ENCODE data around the gene ZCCHC4.

ZCCHC4 gene

DNA sequence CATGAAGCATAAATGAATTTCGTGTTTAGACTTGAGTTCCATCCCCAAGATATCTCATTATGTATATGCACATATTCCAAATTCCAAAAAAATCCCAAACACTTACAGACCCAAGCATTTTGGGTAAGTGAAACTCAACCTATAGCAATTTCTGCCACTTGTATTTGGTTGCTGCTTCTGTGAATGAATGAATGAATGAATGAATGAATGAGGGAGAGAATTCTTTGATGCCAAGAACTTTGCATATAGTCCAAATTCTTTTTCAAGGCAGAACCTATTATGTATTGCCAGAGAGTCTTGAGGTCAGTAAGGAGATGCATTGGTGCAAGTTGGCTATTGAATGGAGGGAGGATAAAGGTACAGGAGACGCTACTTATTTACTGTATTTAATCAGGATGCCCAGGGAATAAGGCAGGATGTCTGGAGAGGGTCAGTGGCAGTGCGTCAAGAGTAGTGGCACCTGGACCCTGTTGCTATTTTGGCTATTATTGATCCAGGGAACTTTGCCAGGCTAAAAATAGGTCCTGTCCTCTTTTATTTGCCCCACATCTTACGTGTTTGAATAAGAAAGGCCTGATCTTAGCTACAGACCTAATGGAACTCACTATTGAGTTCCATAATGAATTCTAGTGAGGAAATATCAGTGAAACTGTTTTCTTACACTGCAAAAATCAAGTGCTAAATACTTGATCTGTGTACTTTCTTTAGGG lies 98.4 kb downstream of the ZCCHC4 start:
- TF ChIP-seq, protein P1, sequence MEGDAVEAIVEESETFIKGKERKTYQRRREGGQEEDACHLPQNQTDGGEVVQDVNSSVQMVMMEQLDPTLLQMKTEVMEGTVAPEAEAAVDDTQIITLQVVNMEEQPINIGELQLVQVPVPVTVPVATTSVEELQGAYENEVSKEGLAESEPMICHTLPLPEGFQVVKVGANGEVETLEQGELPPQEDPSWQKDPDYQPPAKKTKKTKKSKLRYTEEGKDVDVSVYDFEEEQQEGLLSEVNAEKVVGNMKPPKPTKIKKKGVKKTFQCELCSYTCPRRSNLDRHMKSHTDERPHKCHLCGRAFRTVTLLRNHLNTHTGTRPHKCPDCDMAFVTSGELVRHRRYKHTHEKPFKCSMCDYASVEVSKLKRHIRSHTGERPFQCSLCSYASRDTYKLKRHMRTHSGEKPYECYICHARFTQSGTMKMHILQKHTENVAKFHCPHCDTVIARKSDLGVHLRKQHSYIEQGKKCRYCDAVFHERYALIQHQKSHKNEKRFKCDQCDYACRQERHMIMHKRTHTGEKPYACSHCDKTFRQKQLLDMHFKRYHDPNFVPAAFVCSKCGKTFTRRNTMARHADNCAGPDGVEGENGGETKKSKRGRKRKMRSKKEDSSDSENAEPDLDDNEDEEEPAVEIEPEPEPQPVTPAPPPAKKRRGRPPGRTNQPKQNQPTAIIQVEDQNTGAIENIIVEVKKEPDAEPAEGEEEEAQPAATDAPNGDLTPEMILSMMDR (IDR thresholded peaks at IDR 0.05; ENCODE audit: low read depth, low read length): no peak
- Histone ChIP-seq H3K9me3 (no peaks in the 10 kb centered on the region), H3K27me3 (no peaks in the 10 kb centered on the region), H3K36me3 (peaks cover 10% of the 10 kb centered on the region), H3K4me1 (no peaks in the 10 kb centered on the region), H3K4me3 (ENCODE audit: low read depth, low read length) (no peak overlapping the region)
- no peak for DNase-seq

- no peak overlapping the region for H3K4me3 ChIP-seq (ENCODE audit: low read depth, low read length)
- H3K9me3 ChIP-seq: no peaks in the 10 kb centered on the region
- no peaks in the 10 kb centered on the region for H3K4me1 ChIP-seq
- DNase-seq: no peak
- TF ChIP-seq, protein P1 (IDR thresholded peaks at IDR 0.05; ENCODE audit: low read depth, low read length): no peak
- no peaks in the 10 kb centered on the region for H3K27me3 ChIP-seq
- peaks cover 10% of the 10 kb centered on the region for H3K36me3 ChIP-seq
Observed at GRCh38 chr4:25413261-25413660, 100.7 kb downstream of the ZCCHC4 start.

- no peaks in the 10 kb centered on the region for H3K27me3 ChIP-seq
- H3K4me3 ChIP-seq (ENCODE audit: low read depth, low read length): no peak overlapping the region
- DNase-seq: no peak
- H3K9me3 ChIP-seq: no peaks in the 10 kb centered on the region
- H3K36me3 ChIP-seq: no peaks in the 10 kb centered on the region; the same call in 1 of the 2 replicates
- H3K4me1 ChIP-seq: no peaks in the 10 kb centered on the region
- TF ChIP-seq, protein P1 (IDR thresholded peaks at IDR 0.05; ENCODE audit: low read depth, low read length): no peak
Observed at GRCh38 chr4:25417014-25417413, 104.4 kb downstream of the ZCCHC4 start.
